Stomach (tissue), 4 donors: ENCODE data around the gene LYRM2.

Experiments
- CTCF ChIP-seq, 7 experiments: fragments of 450-650 bp in 4 of 7; fragments of 200-600 bp in 3 of 7; sonication (generic) in 3 of 7; IDR thresholded peaks; one replicate each; pipeline ENCODE4 v1.5.1; 2016 to 2019; ENCODE audit warnings: antibody characterized with exemption in 7 of 7, control low read depth in 2 of 7, mild to moderate bottlenecking in 1 of 7
- EP300 ChIP-seq: sonication (generic); formaldehyde crosslinking; IDR thresholded peaks from one replicate; pipeline ENCODE4 v1.6.1; 2017; ENCODE audit warnings: antibody characterized with exemption
- POLR2A ChIP-seq, 4 donors: fragments of 450-650 bp; IDR thresholded peaks; one replicate each; pipeline ENCODE4 v1.6.1; 2016; ENCODE audit warnings: antibody characterized with exemption in 4 of 4, control low read depth in 2 of 4, mild to moderate bottlenecking in 1 of 4, moderate library complexity in 1 of 4
- POLR2AphosphoS5 ChIP-seq, 3 donors: sonication (generic); formaldehyde crosslinking; IDR thresholded peaks; one replicate each; pipeline ENCODE4 v1.6.1; 2016; ENCODE audit warnings: antibody characterized with exemption in 3 of 3

- TF ChIP-seq CTCF (IDR thresholded peaks at IDR 0.05), result no peak
- TF ChIP-seq EP300, result no peak
- TF ChIP-seq POLR2AphosphoS5 (IDR thresholded peaks at IDR 0.05), result no peak
- no peak for TF ChIP-seq POLR2A (IDR thresholded peaks at IDR 0.05)
Measured at GRCh38 chr6:89584539-89584938, 54.0 kb downstream of the LYRM2 start.
